ENCODE measurements around the gene SSR4. TPM values are rescaled to one million over a fixed set of nuclear protein-coding genes. Genes with fewer than 3 reads are reported as not detected.

The SSR4 gene
- total and polyA plus RNA-seq, 10 of the 15 experiments (the other 5 are each of a cell fraction or from before 2014, with no cell fraction given) = 151 to 521 (median 310) TPM

DNA sequence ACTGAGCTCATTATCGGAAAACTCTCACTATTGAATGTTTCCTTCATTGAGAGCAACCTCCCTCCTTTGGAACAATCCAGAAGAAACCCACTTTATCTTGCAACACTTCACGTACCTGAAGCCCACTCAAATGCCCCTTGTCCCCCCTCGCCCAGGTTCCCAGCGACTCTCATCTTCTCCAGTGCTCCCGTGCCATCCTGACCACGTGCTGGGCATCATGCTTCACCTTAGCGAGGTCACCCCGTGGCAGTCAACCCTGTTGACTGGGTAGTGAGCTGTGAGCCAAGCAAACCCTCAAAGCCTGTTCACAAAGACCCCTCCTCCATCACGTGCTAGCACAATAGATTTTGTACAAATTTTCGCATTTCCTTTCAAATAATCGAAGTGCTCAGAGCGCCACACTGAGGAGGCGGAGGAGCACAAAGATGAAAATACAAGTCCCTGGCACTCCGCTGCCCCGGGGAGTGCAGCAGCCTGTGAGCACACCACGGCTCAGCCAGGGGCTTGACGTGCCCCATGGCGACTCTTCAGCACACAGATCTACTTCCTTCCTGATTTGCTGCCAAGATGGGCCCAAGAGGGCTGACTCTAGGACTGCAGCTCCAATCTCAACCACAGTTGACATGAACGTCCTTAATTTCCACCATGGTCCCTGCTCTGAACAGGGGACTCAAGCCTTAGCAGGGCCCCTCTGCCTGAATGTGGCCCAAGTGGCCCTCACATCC, 20.3 kb downstream of the SSR4 start:
- no peaks in the 10 kb centered on the region; the same call in 2 of the 3 replicates for H3K9me3 ChIP-seq (replicated peaks; ENCODE audit: control insufficient read depth, insufficient read depth, low read length)
- no peaks in the 10 kb centered on the region for H3K79me2 ChIP-seq (ENCODE audit: control insufficient read depth, insufficient read depth, low read length)
- H3K27ac ChIP-seq (ENCODE audit: control insufficient read depth, insufficient read depth) = no peak overlapping the region
- H2AFZ ChIP-seq (ENCODE audit: control insufficient read depth, low read depth, low read length) = no peak overlapping the region
- in situ Hi-C loops (cut with MboI) (loop anchor here (25.0 kb wide), 1 partner anchor 627 kb away; the partner anchor contains the start of gene MAGEA1), intact Hi-C loops (cut with micrococcal nuclease; ENCODE audit: unreplicated experiment) (no loop called here)
- no peak for FAIRE-seq
- no peak overlapping the region for H3K4me3 ChIP-seq
- ATAC-seq = no peak
- no TSS peak for BruUV-seq (replicated peaks)
- no peaks in the 10 kb centered on the region for H3K36me3 ChIP-seq (ENCODE audit: control insufficient read depth in 2 of 2, insufficient read depth in 2 of 2, low read length in 1 of 2)
- 34% methylated on average over 19 of the region's 19 CpGs for WGBS (ENCODE audit: insufficient coverage, insufficient replicate concordance, low lambda C conversion rate, missing lambda C conversion rate)
- H4K20me1 ChIP-seq (ENCODE audit: control insufficient read depth, insufficient read depth) = no peaks in the 10 kb centered on the region
- CTCF ChIA-PET = interaction anchor here (0.5 kb wide), 1 partner anchor 114 kb away, joined by 3 read pairs; no protein-coding TSS in a partner anchor
- TF ChIP-seq BACH1 (IDR thresholded peaks at IDR 0.05; ENCODE audit: borderline replicate concordance) (no peak), BCL11A (IDR thresholded peaks at IDR 0.05; ENCODE audit: low read depth, low read length) (no peak), STAT3 (IDR thresholded peaks at IDR 0.05; ENCODE audit: low read depth, low read length) (no peak), ZNF207 (IDR thresholded peaks at IDR 0.05; ENCODE audit: borderline replicate concordance) (no peak), YY1 (IDR thresholded peaks at IDR 0.05; ENCODE audit: low read depth, low read length) (no peak), RFX5 (IDR thresholded peaks at IDR 0.05; ENCODE audit: low read depth, low read length) (no peak), HDGF (IDR thresholded peaks at IDR 0.05) (no peak), CREM (IDR thresholded peaks at IDR 0.05; ENCODE audit: low read depth) (no peak), MTA3 (IDR thresholded peaks at IDR 0.05; ENCODE audit: borderline replicate concordance, low read length) (no peak), NFYB (IDR thresholded peaks at IDR 0.05; ENCODE audit: insufficient read depth, low read depth, low read length) (no peak), GABPA (IDR thresholded peaks at IDR 0.05; ENCODE audit: low read depth) (no peak)
- TF ChIP-seq, protein P1, sequence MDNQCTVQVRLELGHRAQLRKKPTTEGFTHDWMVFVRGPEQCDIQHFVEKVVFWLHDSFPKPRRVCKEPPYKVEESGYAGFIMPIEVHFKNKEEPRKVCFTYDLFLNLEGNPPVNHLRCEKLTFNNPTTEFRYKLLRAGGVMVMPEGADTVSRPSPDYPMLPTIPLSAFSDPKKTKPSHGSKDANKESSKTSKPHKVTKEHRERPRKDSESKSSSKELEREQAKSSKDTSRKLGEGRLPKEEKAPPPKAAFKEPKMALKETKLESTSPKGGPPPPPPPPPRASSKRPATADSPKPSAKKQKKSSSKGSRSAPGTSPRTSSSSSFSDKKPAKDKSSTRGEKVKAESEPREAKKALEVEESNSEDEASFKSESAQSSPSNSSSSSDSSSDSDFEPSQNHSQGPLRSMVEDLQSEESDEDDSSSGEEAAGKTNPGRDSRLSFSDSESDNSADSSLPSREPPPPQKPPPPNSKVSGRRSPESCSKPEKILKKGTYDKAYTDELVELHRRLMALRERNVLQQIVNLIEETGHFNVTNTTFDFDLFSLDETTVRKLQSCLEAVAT (IDR thresholded peaks at IDR 0.05) = no peak
- TF ChIP-seq, protein P2, sequence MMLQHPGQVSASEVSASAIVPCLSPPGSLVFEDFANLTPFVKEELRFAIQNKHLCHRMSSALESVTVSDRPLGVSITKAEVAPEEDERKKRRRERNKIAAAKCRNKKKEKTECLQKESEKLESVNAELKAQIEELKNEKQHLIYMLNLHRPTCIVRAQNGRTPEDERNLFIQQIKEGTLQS (IDR thresholded peaks at IDR 0.05; ENCODE audit: borderline replicate concordance, extremely low read depth, low read depth, low read length) = no peak
- TF ChIP-seq, protein P3, sequence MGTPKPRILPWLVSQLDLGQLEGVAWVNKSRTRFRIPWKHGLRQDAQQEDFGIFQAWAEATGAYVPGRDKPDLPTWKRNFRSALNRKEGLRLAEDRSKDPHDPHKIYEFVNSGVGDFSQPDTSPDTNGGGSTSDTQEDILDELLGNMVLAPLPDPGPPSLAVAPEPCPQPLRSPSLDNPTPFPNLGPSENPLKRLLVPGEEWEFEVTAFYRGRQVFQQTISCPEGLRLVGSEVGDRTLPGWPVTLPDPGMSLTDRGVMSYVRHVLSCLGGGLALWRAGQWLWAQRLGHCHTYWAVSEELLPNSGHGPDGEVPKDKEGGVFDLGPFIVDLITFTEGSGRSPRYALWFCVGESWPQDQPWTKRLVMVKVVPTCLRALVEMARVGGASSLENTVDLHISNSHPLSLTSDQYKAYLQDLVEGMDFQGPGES (IDR thresholded peaks at IDR 0.05) = no peak
- H3K4me1 ChIP-seq (ENCODE audit: control insufficient read depth, insufficient read depth, low read length) = no peaks in the 10 kb centered on the region
- H3K9ac ChIP-seq (ENCODE audit: control insufficient read depth, insufficient read depth, low read length) = no peak overlapping the region
- SMC1A ChIA-PET (ENCODE audit: uncharacterized antibody, unreplicated experiment) = no interaction called here
- RAD21 ChIA-PET (ENCODE audit: unreplicated experiment) = no interaction called here
- no peaks in the 10 kb centered on the region for H3K27me3 ChIP-seq (replicated peaks in 1 of 2; ENCODE audit: control insufficient read depth in 2 of 2, insufficient read depth in 2 of 2, low read length in 1 of 2)
- no peak for DNase-seq (ENCODE audit: low read depth, low spot score)
- POLR2A ChIA-PET = no interaction called here
- H3K4me2 ChIP-seq (ENCODE audit: control insufficient read depth, insufficient read depth) = no peak overlapping the region

All from GM12878 (cell line).